PC-9 (cell line): Measurements from ENCODE around the gene TNPO2. TPM values are rescaled to one million over a fixed set of nuclear protein-coding genes. Genes with fewer than 3 reads are reported as not detected.
A peak's percentile ranks its signal among the peaks of the same experiment; 100 is the strongest.

Experiments used
- Bru-seq: library from RNA; stranded (reverse); fragments of 400-500 nt; gene quantifications from one replicate; lab custom pipeline; 2021; lab: Mats Ljungman, UMichigan
- BruChase-seq, 2 experiments: library from RNA; stranded (reverse); fragments of 400-500 nt; gene quantifications; one replicate each; lab custom pipeline; 2021; lab: Mats Ljungman, UMichigan
- BruUV-seq: library from RNA; stranded (reverse); fragments of 400-500 nt; replicated peaks from 2 replicates; lab custom pipeline; 2021; lab: Mats Ljungman, UMichigan
- CTCF ChIA-PET: fragments of 300-600 bp; sonication (Branson Sonifier 250); formaldehyde crosslinking; loops from one replicate; lab custom pipeline; 2022; ENCODE audit warnings: antibody characterized with exemption; lab: Charles Lee
- POLR2A ChIA-PET: fragments of 300-600 bp; sonication (Branson Sonifier 250); formaldehyde crosslinking; loops from one replicate; lab custom pipeline; 2022; ENCODE audit warnings: antibody characterized with exemption; ENCODE audit not compliant: unreplicated experiment; lab: Charles Lee
- DNase-seq, 2 experiments: peaks; one replicate each; pipeline versions ENCODE4 v3.0.0 to v3.0.0-alpha.2; 2015 to 2022; ENCODE audit warnings: mixed read lengths in 1 of 2
- H2AFZ ChIP-seq: fragments of 200-600 bp; sonication (generic); 2 replicates; pipeline ENCODE4 v1.8.1; 2017; ENCODE audit warnings: antibody characterized with exemption
- H3F3A ChIP-seq: fragments of 200-600 bp; sonication (generic); 2 replicates; pipeline ENCODE4 v1.8.1; 2017; ENCODE audit warnings: antibody characterized with exemption, mild to moderate bottlenecking, low read depth; ENCODE audit not compliant: insufficient read depth
- H3K27ac ChIP-seq: fragments of 200-600 bp; sonication (generic); 2 replicates; pipeline ENCODE4 v1.6.1; 2016; ENCODE audit warnings: mixed run types
- H3K27me3 ChIP-seq: fragments of 200-600 bp; sonication (generic); 2 replicates; pipeline ENCODE4 v1.6.1; 2016; ENCODE audit warnings: low read depth, mixed run types; ENCODE audit not compliant: insufficient read depth
- H3K36me3 ChIP-seq: fragments of 200-600 bp; sonication (generic); 2 replicates; pipeline ENCODE4 v1.6.1; 2016; ENCODE audit warnings: low read depth, mixed run types
- H3K4me1 ChIP-seq: fragments of 200-600 bp; sonication (generic); replicated peaks from 2 replicates; pipeline ENCODE4 v1.6.1; 2016; ENCODE audit warnings: mixed run types; ENCODE audit not compliant: insufficient read depth
- H3K4me2 ChIP-seq: fragments of 200-600 bp; sonication (generic); 2 replicates; pipeline ENCODE4 v1.6.1; 2017; ENCODE audit warnings: mixed run types
- H3K4me3 ChIP-seq: fragments of 200-600 bp; sonication (generic); 2 replicates; pipeline ENCODE4 v1.6.1; 2016; ENCODE audit warnings: mixed run types
- H3K79me2 ChIP-seq: fragments of 200-600 bp; sonication (generic); 2 replicates; pipeline ENCODE4 v1.6.1; 2017; ENCODE audit warnings: low read depth, mixed run types
- H3K9me2 ChIP-seq: fragments of 200-600 bp; sonication (generic); 2 replicates; pipeline ENCODE4 v1.8.1; 2017; ENCODE audit warnings: mild to moderate bottlenecking; ENCODE audit not compliant: insufficient read depth
- H3K9me3 ChIP-seq: fragments of 200-600 bp; sonication (generic); 2 replicates; pipeline ENCODE4 v1.8.1; 2016; ENCODE audit warnings: low read depth; ENCODE audit not compliant: insufficient read depth
- H4K20me1 ChIP-seq: fragments of 200-600 bp; sonication (generic); 2 replicates; pipeline ENCODE4 v1.8.1; 2017; ENCODE audit not compliant: insufficient read depth
- EZH2 ChIP-seq: fragments of 200-600 bp; sonication (generic); IDR thresholded peaks from 2 replicates; pipeline ENCODE4 v1.8.0; 2017; ENCODE audit warnings: antibody characterized with exemption, low read depth
- intact Hi-C: fragments of 100-400 bp; cut with micrococcal nuclease; formaldehyde crosslinking; loops from one replicate; pipeline ENCODE4 v1.10.0; 2022; ENCODE audit not compliant: unreplicated experiment
- long read RNA-seq: library from polyadenylated mRNA; stranded (forward); transcript quantifications from one replicate; pipeline ENCODE4 v2.0.0, GENCODE V29; 2022
- total RNA-seq: library from RNA; stranded (reverse); gene quantifications from 2 replicates; pipeline ENCODE4 v1.2.3, GENCODE V29; 2021
- TF ChIP-seq, protein P1 (sequence below): fragments of 200-600 bp; sonication (generic); conservative IDR thresholded peaks from 2 replicates; pipeline ENCODE4 v1.6.1; 2017; ENCODE audit warnings: mixed run types, antibody characterized with exemption, mild to moderate bottlenecking, moderate library complexity

The TNPO2 gene
- total RNA-seq (67.4 and 77.5 TPM in 2 replicates), Bru-seq, nascent RNA (percentile 77 among the genes with signal in this experiment), BruChase-seq, experiment 1, labeled RNA remaining after a 2-hour chase (percentile 84 among the genes with signal in this experiment), BruChase-seq, experiment 2, labeled RNA remaining after a 6-hour chase (percentile 93 among the genes with signal in this experiment)
- long read RNA-seq, partial matches to known transcripts = 1 of 13 reads
- long read RNA-seq, other reads (novel, unspliced or antisense) = 12 of 13 reads

DNA sequence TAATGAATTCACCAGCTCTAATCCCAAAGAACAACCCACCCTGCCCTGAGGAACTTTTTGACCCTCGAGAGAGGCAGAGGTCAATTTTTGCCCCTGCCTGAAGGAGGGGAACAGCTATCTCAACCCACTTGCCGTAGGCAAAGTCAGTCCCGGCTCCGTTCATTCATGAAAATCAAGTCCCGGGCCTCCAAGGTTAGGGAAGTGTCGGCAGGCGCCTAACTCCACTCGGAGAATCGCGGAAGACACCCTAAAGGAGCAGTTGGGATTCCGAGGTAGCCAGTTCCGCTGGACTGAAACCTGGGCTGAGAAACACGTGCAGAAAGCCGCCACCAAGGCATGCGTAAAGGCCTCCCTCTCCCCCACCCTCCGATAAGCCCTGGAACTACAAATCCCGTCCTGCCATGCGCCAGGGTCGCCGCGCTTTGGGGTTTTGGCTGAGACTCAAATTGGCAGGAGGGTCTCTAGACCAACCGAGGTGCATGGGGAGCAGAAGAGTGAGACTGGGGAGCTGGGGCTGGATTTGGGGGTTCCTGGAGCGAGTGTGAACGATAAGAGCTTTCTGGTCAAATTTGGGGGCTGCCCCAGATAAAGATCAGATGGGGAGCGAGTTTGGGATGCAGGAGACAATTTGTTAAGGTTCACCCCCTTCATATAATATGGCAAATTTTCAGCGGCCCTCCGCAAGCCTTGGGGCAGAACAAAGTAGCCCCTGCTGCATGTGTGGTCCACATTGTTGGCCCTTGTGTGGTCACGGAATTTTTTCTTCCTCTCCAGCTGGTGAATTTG lies at the start of gene TNPO2:
Gene TNPO2 (minus strand): TSS at position 292 of the 786 bp plus-strand sequence. CDS start 2,955 bp downstream, outside the sequence.
- no peaks in the 10 kb centered on the region for H3K9me3 ChIP-seq
- H3F3A ChIP-seq = peaks cover 63% of the 10 kb centered on the region
- POLR2A ChIA-PET = interaction anchor here (0.5 to 0.6 kb wide), 2 partner anchors 70 to 72 kb away, joined by 4 to 8 read pairs; no protein-coding TSS in a partner anchor
- no peaks in the 10 kb centered on the region for H3K9me2 ChIP-seq
- CTCF ChIA-PET = interaction anchor here (1.0 kb wide), 2 partner anchors 34 to 37 kb away, joined by 3 to 4 read pairs; no protein-coding TSS in a partner anchor
- H3K4me1 ChIP-seq = peaks cover 14% of the 10 kb centered on the region; the same call in 1 of the 2 replicates
- peak; percentile 54 to 59 for DNase-seq
- peak within 1 kb of the TSS; percentile 87 for H3K4me2 ChIP-seq
- no peaks in the 10 kb centered on the region for H3K27me3 ChIP-seq
- H2AFZ ChIP-seq = peak within 1 kb of the TSS; percentile 89
- peak within 1 kb of the TSS; percentile 55 for H3K27ac ChIP-seq
- H4K20me1 ChIP-seq = peaks cover 8% of the 10 kb centered on the region; the same call in 1 of the 2 replicates
- TF ChIP-seq, protein P1, sequence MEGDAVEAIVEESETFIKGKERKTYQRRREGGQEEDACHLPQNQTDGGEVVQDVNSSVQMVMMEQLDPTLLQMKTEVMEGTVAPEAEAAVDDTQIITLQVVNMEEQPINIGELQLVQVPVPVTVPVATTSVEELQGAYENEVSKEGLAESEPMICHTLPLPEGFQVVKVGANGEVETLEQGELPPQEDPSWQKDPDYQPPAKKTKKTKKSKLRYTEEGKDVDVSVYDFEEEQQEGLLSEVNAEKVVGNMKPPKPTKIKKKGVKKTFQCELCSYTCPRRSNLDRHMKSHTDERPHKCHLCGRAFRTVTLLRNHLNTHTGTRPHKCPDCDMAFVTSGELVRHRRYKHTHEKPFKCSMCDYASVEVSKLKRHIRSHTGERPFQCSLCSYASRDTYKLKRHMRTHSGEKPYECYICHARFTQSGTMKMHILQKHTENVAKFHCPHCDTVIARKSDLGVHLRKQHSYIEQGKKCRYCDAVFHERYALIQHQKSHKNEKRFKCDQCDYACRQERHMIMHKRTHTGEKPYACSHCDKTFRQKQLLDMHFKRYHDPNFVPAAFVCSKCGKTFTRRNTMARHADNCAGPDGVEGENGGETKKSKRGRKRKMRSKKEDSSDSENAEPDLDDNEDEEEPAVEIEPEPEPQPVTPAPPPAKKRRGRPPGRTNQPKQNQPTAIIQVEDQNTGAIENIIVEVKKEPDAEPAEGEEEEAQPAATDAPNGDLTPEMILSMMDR = no peak
- H3K79me2 ChIP-seq = peaks cover 50% of the 10 kb centered on the region
- H3K4me3 ChIP-seq = peak within 1 kb of the TSS; percentile 76
- BruUV-seq = no TSS peak
- intact Hi-C loops = loop anchor here (1.0 kb wide), 1 partner anchor 10 kb away; the partner anchor contains the start of gene TRIR
- H3K36me3 ChIP-seq = peaks cover 16% of the 10 kb centered on the region

DNA sequence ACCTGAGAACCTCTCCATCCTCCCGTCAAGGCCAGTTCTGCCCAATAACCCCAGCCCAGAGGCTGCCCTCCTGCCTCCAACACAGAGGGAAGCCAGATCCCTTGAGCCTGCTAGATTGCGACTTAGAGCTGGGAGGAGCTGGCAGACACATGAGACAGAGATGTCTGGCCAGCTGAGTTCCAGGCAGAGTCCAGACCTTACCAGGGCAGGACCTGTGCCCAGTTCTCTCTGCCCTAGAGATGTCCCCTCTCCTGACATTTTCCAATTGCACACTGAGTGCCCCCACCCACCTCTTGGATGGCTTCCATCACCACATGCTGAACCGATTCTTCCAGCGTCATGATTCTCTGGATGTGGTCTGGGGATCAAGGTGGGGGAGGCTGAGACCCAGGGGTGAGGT lies 48.6 kb upstream of the TNPO2 start:
- DNase-seq = no peak
- H4K20me1 ChIP-seq = peaks cover 3% of the 10 kb centered on the region; the same call in 1 of the 2 replicates
- no peaks in the 10 kb centered on the region for H3K27me3 ChIP-seq
- POLR2A ChIA-PET = no interaction called here
- peaks cover 36% of the 10 kb centered on the region for H3K79me2 ChIP-seq
- H3K4me2 ChIP-seq = no peak overlapping the region
- H3K9me2 ChIP-seq = no peaks in the 10 kb centered on the region
- H3F3A ChIP-seq = peaks cover 53% of the 10 kb centered on the region
- no peak overlapping the region for H2AFZ ChIP-seq
- no peak overlapping the region for H3K27ac ChIP-seq
- intact Hi-C loops = no loop called here
- H3K9me3 ChIP-seq = no peaks in the 10 kb centered on the region
- TF ChIP-seq, protein P1 = no peak
- TF ChIP-seq EZH2 = no peak
- H3K4me1 ChIP-seq = peaks cover 24% of the 10 kb centered on the region
- peaks cover 13% of the 10 kb centered on the region; the same call in 1 of the 2 replicates for H3K36me3 ChIP-seq
- no TSS peak for BruUV-seq
- CTCF ChIA-PET = no interaction called here
- no peak overlapping the region for H3K4me3 ChIP-seq

DNA sequence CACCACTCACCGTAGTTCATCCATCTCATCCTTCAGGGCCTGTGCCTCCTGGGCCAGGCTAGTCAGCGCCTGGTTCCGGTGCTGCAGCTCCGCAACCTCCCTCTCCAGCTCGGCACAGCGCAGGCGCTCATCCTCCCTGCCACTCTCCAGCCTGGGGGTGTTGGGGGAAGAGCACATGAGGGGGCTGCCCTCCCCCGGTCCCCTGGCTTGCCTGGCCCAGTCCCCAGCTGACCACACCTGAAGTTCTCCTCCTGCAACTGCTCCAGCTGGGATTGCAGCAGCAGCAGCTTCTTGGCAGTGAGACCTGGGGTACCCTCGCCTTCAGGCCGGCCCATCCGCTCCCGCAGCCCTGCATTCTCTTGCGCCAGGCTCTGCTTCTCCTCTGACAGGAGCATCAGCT lies 47.2 kb upstream of the TNPO2 start:
- Histone ChIP-seq H3K9me3 (no peaks in the 10 kb centered on the region), H3K36me3 (peaks cover 13% of the 10 kb centered on the region; the same call in 1 of the 2 replicates), H3K9me2 (no peaks in the 10 kb centered on the region), H3K4me2 (no peak overlapping the region), H2AFZ (no peak overlapping the region), H3K4me3 (no peak overlapping the region), H4K20me1 (peaks cover 3% of the 10 kb centered on the region; the same call in 1 of the 2 replicates), H3F3A (peaks cover 45% of the 10 kb centered on the region), H3K79me2 (peaks cover 29% of the 10 kb centered on the region), H3K27me3 (no peaks in the 10 kb centered on the region), H3K27ac (no peak overlapping the region), H3K4me1 (peaks cover 16% of the 10 kb centered on the region)
- TF ChIP-seq, protein P1 = no peak
- TF ChIP-seq EZH2 = no peak
- no peak for DNase-seq
- BruUV-seq = no TSS peak
- intact Hi-C loops = no loop called here
- ChIA-PET CTCF (no interaction called here), POLR2A (no interaction called here)
